Epithelial cell of esophagus (primary cell): ENCODE data around the gene KIZ.

Experiments
- DNase-seq: peaks from one replicate; pipeline ENCODE4 v3.0.0; 2010; ENCODE audit warnings: low read depth
- H3K4me3 ChIP-seq: 2 replicates; pipeline ENCODE4 v1.5.1; 2011; ENCODE audit warnings: mild to moderate bottlenecking, low read length, control low read depth
- CTCF ChIP-seq: IDR thresholded peaks from 2 replicates; pipeline ENCODE4 v1.5.1; 2011; ENCODE audit warnings: low read depth, mild to moderate bottlenecking, low read length, control low read depth, inconsistent platforms; ENCODE audit not compliant: insufficient read depth; ENCODE audit errors: missing control alignments

Gene KIZ

GRCh38 chr20:21117521-21117920 lies 8.4 kb upstream of the KIZ start:
- no peak for TF ChIP-seq CTCF
- H3K4me3 ChIP-seq: no peak overlapping the region
- no peak for DNase-seq

GRCh38 chr20:21118138-21118537 lies 7.7 kb upstream of the KIZ start:
- DNase-seq: no peak
- no peak overlapping the region for H3K4me3 ChIP-seq
- TF ChIP-seq CTCF: no peak

DNA sequence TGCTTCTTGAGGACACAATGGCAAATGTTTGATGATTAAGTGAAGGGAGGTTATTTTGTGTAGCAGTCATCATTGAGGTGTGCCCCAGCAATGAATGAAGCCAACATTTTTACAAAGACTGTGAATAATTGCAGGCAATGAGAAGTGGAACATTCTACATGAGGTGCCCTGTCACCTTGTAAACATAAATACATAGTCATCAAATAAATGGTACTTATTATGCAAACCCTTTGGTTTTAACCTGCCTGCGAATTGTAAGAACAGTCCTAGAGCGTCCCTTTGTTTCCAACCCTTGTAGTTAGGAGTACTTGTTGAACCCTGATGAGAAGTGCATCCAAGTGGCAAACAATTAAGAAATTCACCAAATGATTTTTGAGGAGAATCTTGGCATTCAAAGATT lies 7.1 kb upstream of the KIZ start:
- no peak for DNase-seq
- H3K4me3 ChIP-seq: no peak overlapping the region
- no peak for TF ChIP-seq CTCF

DNA sequence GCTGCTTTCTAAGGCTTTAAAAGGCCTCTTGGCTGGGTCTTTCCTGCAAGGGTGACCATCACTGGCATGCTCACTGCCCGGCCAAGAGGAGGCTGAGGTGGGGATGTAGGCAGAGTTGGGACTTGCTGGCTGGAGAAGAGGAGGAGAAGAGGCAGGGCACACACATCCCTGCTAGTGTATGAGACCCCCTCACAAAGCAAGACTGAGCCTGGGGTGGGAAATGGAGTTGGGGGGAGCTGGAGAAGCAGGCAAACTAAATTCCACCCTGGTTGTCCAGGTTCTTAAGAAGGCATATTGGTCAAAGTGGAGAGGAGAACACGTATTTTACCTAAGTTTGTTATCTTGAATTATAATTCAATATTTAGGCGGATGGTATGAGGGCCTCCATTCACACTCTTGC lies 1.7 kb upstream of the KIZ start:
- DNase-seq: no peak
- no peak for TF ChIP-seq CTCF
- H3K4me3 ChIP-seq: no peak overlapping the region

DNA sequence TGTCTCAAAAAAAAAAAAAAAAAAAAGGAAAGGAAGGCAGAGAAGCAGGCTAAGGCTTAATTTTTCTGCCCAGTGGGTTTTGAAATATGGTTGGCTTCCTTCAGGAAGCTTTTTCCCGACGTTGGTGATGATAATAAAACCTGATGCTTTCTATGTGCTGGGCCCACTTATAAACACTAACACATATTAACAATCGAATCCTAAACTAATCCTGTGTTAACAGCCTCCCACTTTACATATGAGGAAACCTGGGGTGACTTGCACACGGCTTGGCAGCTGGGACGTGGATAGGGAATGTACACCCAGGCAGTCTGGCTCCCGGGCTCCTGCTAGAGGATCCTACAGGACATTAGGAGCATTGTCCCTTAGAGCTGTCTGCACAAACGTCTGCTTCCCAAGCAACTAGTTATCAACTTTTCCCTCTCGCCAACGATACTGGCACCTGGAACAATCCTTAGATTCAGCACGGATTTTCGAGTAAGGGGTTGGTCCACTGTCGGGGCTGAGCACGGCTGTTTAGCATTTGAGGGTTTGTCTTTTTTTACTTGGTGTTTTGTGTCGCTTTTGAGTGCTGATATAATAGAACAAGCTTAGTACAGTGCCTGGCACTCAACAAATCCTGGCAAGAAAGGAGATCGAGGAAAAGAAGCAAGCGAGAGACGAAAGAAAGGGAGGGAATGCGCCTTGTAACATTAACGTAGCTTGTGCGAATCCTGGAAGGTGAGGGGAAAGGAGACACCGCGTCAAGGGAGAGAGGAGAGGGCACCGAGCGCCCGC lies 622 bp upstream of the KIZ start:
- TF ChIP-seq CTCF: peak; percentile 35
- DNase-seq: peak; percentile 48
- H3K4me3 ChIP-seq: peak overlapping the region; percentile 69

DNA sequence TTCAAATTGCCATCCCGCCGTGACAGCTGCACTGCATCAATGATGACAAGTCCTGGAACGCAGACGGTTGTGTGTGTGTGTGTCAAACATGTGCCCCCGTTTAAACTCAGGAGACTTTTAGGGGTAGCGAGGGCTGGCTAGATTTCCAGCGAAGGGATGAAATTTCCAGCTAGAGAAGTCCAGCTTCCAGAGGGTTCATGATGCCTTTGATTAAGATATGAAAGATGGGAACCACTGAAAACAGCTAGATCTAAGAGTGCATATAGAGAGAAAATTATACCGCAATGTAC lies 644 bp downstream of the KIZ start:
- peak overlapping the region; percentile 69 for H3K4me3 ChIP-seq
- peak; percentile 12 for DNase-seq
- no peak for TF ChIP-seq CTCF

GRCh38 chr20:21127201-21127981 lies 1.5 kb downstream of the KIZ start:
- no peak for DNase-seq
- H3K4me3 ChIP-seq: no peak overlapping the region
- TF ChIP-seq CTCF: no peak
